Neuronal stem cell (in vitro differentiated cells): Measurements from ENCODE around the gene DZIP1L.

Experiments used
- DNase-seq: peaks from one replicate; pipeline ENCODE4 v3.0.0-alpha.2; 2013; ENCODE audit warnings: low spot score
- H2AFZ ChIP-seq: one replicate; pipeline ENCODE4 v1.6.1; 2013; ENCODE audit warnings: mild to moderate bottlenecking, low read length, inconsistent platforms
- H2AK5ac ChIP-seq: 2 replicates; pipeline ENCODE4 v1.6.1; 2013; ENCODE audit warnings: low read depth, mild to moderate bottlenecking, inconsistent platforms, low read length, moderate library complexity, mixed read lengths
- H2BK120ac ChIP-seq: 2 replicates; pipeline ENCODE4 v1.6.1; 2013; ENCODE audit warnings: low read depth, mild to moderate bottlenecking, inconsistent platforms, low read length, moderate library complexity, mixed read lengths
- H2BK12ac ChIP-seq: one replicate; pipeline ENCODE4 v1.6.1; 2013; ENCODE audit warnings: low read length, inconsistent platforms
- H2BK15ac ChIP-seq: 2 replicates; pipeline ENCODE4 v1.6.1; 2013; ENCODE audit warnings: mild to moderate bottlenecking, low read length, inconsistent platforms, mixed read lengths
- H2BK5ac ChIP-seq: one replicate; pipeline ENCODE4 v1.6.1; 2013; ENCODE audit warnings: inconsistent platforms, mild to moderate bottlenecking, low read length, moderate library complexity
- H3K14ac ChIP-seq: one replicate; pipeline ENCODE4 v1.6.1; 2013; ENCODE audit warnings: low read length, inconsistent platforms
- H3K18ac ChIP-seq: 2 replicates; pipeline ENCODE4 v1.6.1; 2013; ENCODE audit warnings: low read length, inconsistent platforms
- H3K23ac ChIP-seq: 2 replicates; pipeline ENCODE4 v1.6.1; 2013; ENCODE audit warnings: low read depth, mild to moderate bottlenecking, mixed read lengths, low read length, inconsistent platforms; ENCODE audit not compliant: poor library complexity
- H3K27ac ChIP-seq: replicated peaks from 3 replicates; pipeline ENCODE4 v1.5.1; 2013; ENCODE audit warnings: low read length, inconsistent platforms
- H3K27me3 ChIP-seq, 3 experiments: 2 replicates each; pipeline ENCODE4 v1.6.1; 2013; ENCODE audit warnings: low read length in 3 of 3, mild to moderate bottlenecking in 2 of 3, inconsistent platforms in 1 of 3, low read depth in 1 of 3, mixed read lengths in 1 of 3, moderate library complexity in 1 of 3; ENCODE audit not compliant: control insufficient read depth in 3 of 3, insufficient read depth in 3 of 3
- H3K36me3 ChIP-seq, 2 donors: replicated peaks in 1 of 2; 2 replicates each; pipeline ENCODE4 v1.6.1; 2013; ENCODE audit warnings: low read length in 2 of 2; ENCODE audit not compliant: control insufficient read depth in 2 of 2, insufficient read depth in 2 of 2
- H3K4ac ChIP-seq: 2 replicates; pipeline ENCODE4 v1.6.1; 2013; ENCODE audit warnings: inconsistent platforms, mild to moderate bottlenecking, low read length, moderate library complexity
- H3K4me1 ChIP-seq, 2 donors: 1 replicate in 1 of 2; 2 replicates in 1 of 2; pipeline ENCODE4 v1.6.1; 2013; ENCODE audit warnings: low read length in 2 of 2, low read depth in 1 of 2; ENCODE audit not compliant: control insufficient read depth in 2 of 2, insufficient read depth in 1 of 2
- H3K4me2 ChIP-seq: one replicate; pipeline ENCODE4 v1.6.1; 2013; ENCODE audit warnings: mild to moderate bottlenecking, low read length, inconsistent platforms; ENCODE audit not compliant: insufficient read depth, poor library complexity, severe bottlenecking
- H3K4me3 ChIP-seq, 2 donors: 2 replicates each; pipeline ENCODE4 v1.5.1; 2013; ENCODE audit warnings: low read length in 2 of 2, mild to moderate bottlenecking in 2 of 2, inconsistent platforms in 1 of 2, moderate library complexity in 1 of 2
- H3K79me1 ChIP-seq: one replicate; pipeline ENCODE4 v1.6.1; 2013; ENCODE audit warnings: low read depth, mild to moderate bottlenecking, inconsistent platforms, low read length, moderate library complexity
- H3K9ac ChIP-seq: one replicate; pipeline ENCODE4 v1.6.1; 2013; ENCODE audit warnings: mild to moderate bottlenecking, low read depth, low read length, inconsistent platforms; ENCODE audit not compliant: poor library complexity
- H3K9me3 ChIP-seq, 2 donors: replicated peaks in 1 of 2; 2 replicates each; pipeline versions ENCODE3 to v1.6.1; 2013; ENCODE audit warnings: low read length in 2 of 2, mild to moderate bottlenecking in 2 of 2, inconsistent platforms in 1 of 2, low read depth in 1 of 2, mixed read lengths in 1 of 2, moderate library complexity in 1 of 2; ENCODE audit not compliant: control insufficient read depth in 2 of 2, insufficient read depth in 1 of 2
- H4K8ac ChIP-seq: one replicate; pipeline ENCODE4 v1.6.1; 2013; ENCODE audit warnings: low read depth, mild to moderate bottlenecking, inconsistent platforms, low read length, moderate library complexity
- H4K91ac ChIP-seq: one replicate; pipeline ENCODE4 v1.6.1; 2013; ENCODE audit warnings: low read length, low read depth, mild to moderate bottlenecking, inconsistent platforms; ENCODE audit not compliant: poor library complexity
- WGBS, 2 donors: extraction: QIAGEN DNeasy Blood & Tissue Kit; methylation state at CpG; one replicate each; pipeline ENCODE4 v1.1.7; 2013; ENCODE audit warnings: missing lambda C conversion rate in 2 of 2, mixed read lengths in 1 of 2; ENCODE audit not compliant: insufficient read length in 2 of 2, insufficient replicate concordance in 1 of 2; ENCODE audit errors: extremely low coverage in 2 of 2; 5-methylcytosine and 5-hydroxymethylcytosine counted together

DZIP1L gene

GRCh38 chr3:138065949-138066348, 49.5 kb downstream of the DZIP1L start:
- Histone ChIP-seq H2BK12ac (no peak overlapping the region), H3K79me1 (no peaks in the 10 kb centered on the region), H3K27me3 (no peaks in the 10 kb centered on the region), H3K27ac (no peak overlapping the region), H2BK5ac (no peak overlapping the region), H3K18ac (no peak overlapping the region), H2BK120ac (no peak overlapping the region), H4K91ac (no peak overlapping the region), H3K23ac (no peak overlapping the region), H3K36me3 (peaks cover 39 to 86% of the 10 kb centered on the region in 2 donors), H3K4me1 (peaks cover 5 to 15% of the 10 kb centered on the region in 2 donors), H3K4ac (no peak overlapping the region), H2BK15ac (no peak overlapping the region), H3K4me2 (no peak overlapping the region), H3K9me3 (peaks cover 0 to 2% of the 10 kb centered on the region in 2 donors), H2AFZ (no peak overlapping the region), H2AK5ac (no peak overlapping the region), H3K14ac (no peak overlapping the region), H3K9ac (no peak overlapping the region), H4K8ac (no peak overlapping the region), H3K4me3 (no peak overlapping the region)
- no peak for DNase-seq
- no CpG with 5 or more reads among the region's 2 CpGs for WGBS, 2 donors

- no CpG with 5 or more reads among the region's 4 CpGs for whole genome bisulfite sequencing, 2 donors
- no peak overlapping the region for H3K4me3 ChIP-seq
- no peak overlapping the region for H3K23ac ChIP-seq
- no peak overlapping the region for H2BK12ac ChIP-seq
- H4K8ac ChIP-seq, result no peak overlapping the region
- no peak overlapping the region for H3K18ac ChIP-seq
- no peak overlapping the region for H3K9ac ChIP-seq
- no peaks in the 10 kb centered on the region for H3K79me1 ChIP-seq
- no peak overlapping the region for H4K91ac ChIP-seq
- H3K27me3 ChIP-seq, result no peaks in the 10 kb centered on the region
- no peak overlapping the region for H2AK5ac ChIP-seq
- H3K27ac ChIP-seq, result no peak overlapping the region
- no peak overlapping the region for H3K4ac ChIP-seq
- no peak overlapping the region for H2AFZ ChIP-seq
- no peaks in the 10 kb centered on the region for H3K4me1 ChIP-seq
- H2BK120ac ChIP-seq, result no peak overlapping the region
- no peak overlapping the region for H3K14ac ChIP-seq
- peaks cover 39 to 82% of the 10 kb centered on the region in 2 donors for H3K36me3 ChIP-seq
- H3K4me2 ChIP-seq, result no peak overlapping the region
- H2BK5ac ChIP-seq, result no peak overlapping the region
- H3K9me3 ChIP-seq, result peaks cover 0 to 2% of the 10 kb centered on the region in 2 donors
- no peak overlapping the region for H2BK15ac ChIP-seq
- DNase-seq, result no peak
Measured at GRCh38 chr3:138063416-138063815, 52.0 kb downstream of the DZIP1L start.

DNA sequence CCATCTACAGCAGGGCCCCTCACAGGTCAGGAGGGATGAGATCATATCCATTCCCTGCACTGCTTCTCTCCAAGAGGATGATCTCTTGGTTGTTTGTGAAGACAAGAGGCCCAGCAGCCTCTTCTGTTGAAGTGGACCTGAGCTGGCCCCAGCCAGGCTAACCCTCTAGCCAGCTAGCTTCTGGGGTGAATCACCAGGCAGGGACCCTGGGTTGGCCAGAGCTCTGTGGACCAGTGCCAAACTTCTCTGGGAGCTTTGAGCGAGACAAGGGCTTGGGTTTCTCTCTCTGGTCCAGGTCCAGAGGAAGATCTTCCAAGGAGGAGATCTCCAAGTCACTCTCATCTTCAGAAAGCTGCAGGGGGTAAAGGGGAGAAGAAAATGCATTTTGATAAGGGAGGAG, 52.8 kb downstream of the DZIP1L start:
- H2BK12ac ChIP-seq, result no peak overlapping the region
- WGBS, 2 donors, result no CpG with 5 or more reads among the region's 1 CpG
- H2BK15ac ChIP-seq, result no peak overlapping the region
- H3K18ac ChIP-seq, result no peak overlapping the region
- no peak overlapping the region for H3K4ac ChIP-seq
- no peak overlapping the region for H4K8ac ChIP-seq
- no peak overlapping the region for H2AK5ac ChIP-seq
- no peak overlapping the region for H2BK120ac ChIP-seq
- H3K79me1 ChIP-seq, result no peaks in the 10 kb centered on the region
- H3K27me3 ChIP-seq, result no peaks in the 10 kb centered on the region
- no peak overlapping the region for H3K23ac ChIP-seq
- no peak overlapping the region for H3K14ac ChIP-seq
- H3K9ac ChIP-seq, result no peak overlapping the region
- H3K4me1 ChIP-seq, result no peaks in the 10 kb centered on the region
- H3K9me3 ChIP-seq, result peaks cover 0 to 2% of the 10 kb centered on the region in 2 donors
- H3K4me3 ChIP-seq, result no peak overlapping the region
- peaks cover 32 to 75% of the 10 kb centered on the region in 2 donors for H3K36me3 ChIP-seq
- H3K27ac ChIP-seq, result no peak overlapping the region
- no peak overlapping the region for H2BK5ac ChIP-seq
- no peak overlapping the region for H3K4me2 ChIP-seq
- no peak overlapping the region for H2AFZ ChIP-seq
- no peak for DNase-seq
- no peak overlapping the region for H4K91ac ChIP-seq

DNA sequence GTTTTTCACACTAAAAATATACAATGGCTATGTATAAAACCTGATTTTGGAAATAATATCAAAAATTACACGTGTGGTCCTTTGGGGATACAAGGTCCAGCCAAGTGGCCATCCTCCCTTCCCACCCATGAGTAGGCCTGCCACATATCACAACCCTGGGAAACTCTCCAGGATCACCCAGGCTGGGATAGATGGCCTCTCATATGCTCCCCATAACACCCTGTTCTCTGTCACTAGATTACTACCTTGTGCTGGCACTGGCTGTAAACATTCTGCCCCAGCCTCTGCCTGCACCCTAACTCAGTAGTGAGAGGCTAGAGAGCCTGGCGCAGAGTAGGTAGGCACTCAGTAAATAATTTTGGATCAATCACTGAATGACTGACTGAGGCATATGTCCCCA, 53.4 kb downstream of the DZIP1L start:
- Histone ChIP-seq H2AK5ac (no peak overlapping the region), H4K91ac (no peak overlapping the region), H3K4ac (no peak overlapping the region), H2BK5ac (no peak overlapping the region), H3K14ac (no peak overlapping the region), H3K4me3 (no peak overlapping the region), H3K36me3 (peaks cover 28 to 69% of the 10 kb centered on the region in 2 donors), H3K27me3 (no peaks in the 10 kb centered on the region), H2BK120ac (no peak overlapping the region), H3K4me1 (no peaks in the 10 kb centered on the region), H3K79me1 (no peaks in the 10 kb centered on the region), H3K27ac (no peak overlapping the region), H3K4me2 (no peak overlapping the region), H4K8ac (no peak overlapping the region), H3K23ac (no peak overlapping the region), H2BK12ac (no peak overlapping the region), H2AFZ (no peak overlapping the region), H3K9ac (no peak overlapping the region), H2BK15ac (no peak overlapping the region), H3K18ac (no peak overlapping the region), H3K9me3 (peaks cover 0 to 2% of the 10 kb centered on the region in 2 donors)
- no CpG with 5 or more reads among the region's 2 CpGs for WGBS, 2 donors
- no peak for DNase-seq
